ENCODE data around the gene TMEM125.

GRCh38 chr1:43306688-43307457 lies 37.1 kb downstream of the TMEM125 start:
- TF ChIP-seq, protein P1, sequence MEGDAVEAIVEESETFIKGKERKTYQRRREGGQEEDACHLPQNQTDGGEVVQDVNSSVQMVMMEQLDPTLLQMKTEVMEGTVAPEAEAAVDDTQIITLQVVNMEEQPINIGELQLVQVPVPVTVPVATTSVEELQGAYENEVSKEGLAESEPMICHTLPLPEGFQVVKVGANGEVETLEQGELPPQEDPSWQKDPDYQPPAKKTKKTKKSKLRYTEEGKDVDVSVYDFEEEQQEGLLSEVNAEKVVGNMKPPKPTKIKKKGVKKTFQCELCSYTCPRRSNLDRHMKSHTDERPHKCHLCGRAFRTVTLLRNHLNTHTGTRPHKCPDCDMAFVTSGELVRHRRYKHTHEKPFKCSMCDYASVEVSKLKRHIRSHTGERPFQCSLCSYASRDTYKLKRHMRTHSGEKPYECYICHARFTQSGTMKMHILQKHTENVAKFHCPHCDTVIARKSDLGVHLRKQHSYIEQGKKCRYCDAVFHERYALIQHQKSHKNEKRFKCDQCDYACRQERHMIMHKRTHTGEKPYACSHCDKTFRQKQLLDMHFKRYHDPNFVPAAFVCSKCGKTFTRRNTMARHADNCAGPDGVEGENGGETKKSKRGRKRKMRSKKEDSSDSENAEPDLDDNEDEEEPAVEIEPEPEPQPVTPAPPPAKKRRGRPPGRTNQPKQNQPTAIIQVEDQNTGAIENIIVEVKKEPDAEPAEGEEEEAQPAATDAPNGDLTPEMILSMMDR (IDR thresholded peaks at IDR 0.05) = no peak
- TF ChIP-seq EP300 (IDR thresholded peaks at IDR 0.05) = no peak
- TF ChIP-seq POLR2A (IDR thresholded peaks at IDR 0.05) = no peak

Measured in tibial nerve (tissue), 4 donors.